GM19351 (cell line): ENCODE results near the gene LIPT1.
"Not testable (repeated sequence)": the region's sequence is repeated elsewhere in the genome, so short reads cannot be mapped to it uniquely, and the experiment has no call there.

Source experiments
- ATAC-seq: cut with Tn5 transposase; IDR thresholded peaks from one replicate; pipeline ENCODE4 v1.9.1; 2021; ENCODE audit warnings: mild to moderate bottlenecking, moderate library complexity; ENCODE audit not compliant: unreplicated experiment

The LIPT1 gene

GRCh38 chr2:99171377-99172140, 16.8 kb downstream of the LIPT1 start:
- no peak for ATAC-seq

GRCh38 chr2:99180755-99181623, 26.2 kb downstream of the LIPT1 start, which contains the start of the genes MITD1 and MRPL30:
TSS of gene MITD1 (minus strand) at chr2:99181058. CDS start at chr2:99180981, 77 bp downstream.
TSS of gene MRPL30 (plus strand) at chr2:99181184. CDS start at chr2:99186204, 5,020 bp downstream.
- ATAC-seq: peak; percentile 93

- no peak for ATAC-seq
Measured at GRCh38 chr2:99181624-99182000, 26.8 kb downstream of the LIPT1 start.

GRCh38 chr2:99183025-99183424, 28.3 kb downstream of the LIPT1 start:
- ATAC-seq: no peak

GRCh38 chr2:99184811-99185210, 30.0 kb downstream of the LIPT1 start:
- no peak for ATAC-seq

GRCh38 chr2:99187011-99187410, 32.2 kb downstream of the LIPT1 start:
- ATAC-seq: no peak

- no peak for ATAC-seq
Measured at GRCh38 chr2:99188357-99188756, 33.6 kb downstream of the LIPT1 start.

GRCh38 chr2:99190548-99190947, 35.8 kb downstream of the LIPT1 start:
- no peak for ATAC-seq

- not testable (repeated sequence) for ATAC-seq
Measured at GRCh38 chr2:99192364-99192763, 37.6 kb downstream of the LIPT1 start.

GRCh38 chr2:99198103-99198841, 43.5 kb downstream of the LIPT1 start:
- ATAC-seq: no peak

- no peak for ATAC-seq
Measured at GRCh38 chr2:99200076-99200800, 45.5 kb downstream of the LIPT1 start.

GRCh38 chr2:99201959-99202678, 47.4 kb downstream of the LIPT1 start:
- ATAC-seq: no peak

GRCh38 chr2:99205491-99205890, 50.7 kb downstream of the LIPT1 start:
- no peak for ATAC-seq
